ENCODE results near the gene WDPCP. TPM values are rescaled to one million over a fixed set of nuclear protein-coding genes. Genes with fewer than 3 reads are reported as not detected.

The WDPCP gene
- total and polyA plus RNA-seq, 2 of the 13 experiments (the other 11 are each of a cell fraction or from before 2014, with no cell fraction given): 2.9 to 5.2 TPM

DNA sequence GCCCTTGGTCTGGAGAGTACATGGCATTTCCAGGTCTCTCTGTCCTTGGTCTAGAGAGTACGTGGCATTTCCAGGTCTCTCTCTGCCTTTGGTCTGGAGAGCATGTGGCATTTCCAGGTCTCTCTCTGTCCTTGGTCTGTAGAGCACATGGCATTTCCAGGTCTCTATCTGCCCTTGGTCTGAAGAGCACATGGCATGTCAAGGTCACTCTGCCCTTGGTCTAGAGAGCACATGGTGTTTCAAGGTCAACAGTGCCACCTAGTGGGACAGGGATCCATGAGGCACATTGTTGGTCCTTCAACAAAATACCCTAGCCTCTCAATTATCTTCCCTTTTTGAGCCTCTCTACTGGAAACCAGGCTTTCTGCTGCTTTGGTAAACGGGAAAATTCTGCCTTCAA lies 287.4 kb downstream of the WDPCP start (continued):
- TF ChIP-seq, protein P1, sequence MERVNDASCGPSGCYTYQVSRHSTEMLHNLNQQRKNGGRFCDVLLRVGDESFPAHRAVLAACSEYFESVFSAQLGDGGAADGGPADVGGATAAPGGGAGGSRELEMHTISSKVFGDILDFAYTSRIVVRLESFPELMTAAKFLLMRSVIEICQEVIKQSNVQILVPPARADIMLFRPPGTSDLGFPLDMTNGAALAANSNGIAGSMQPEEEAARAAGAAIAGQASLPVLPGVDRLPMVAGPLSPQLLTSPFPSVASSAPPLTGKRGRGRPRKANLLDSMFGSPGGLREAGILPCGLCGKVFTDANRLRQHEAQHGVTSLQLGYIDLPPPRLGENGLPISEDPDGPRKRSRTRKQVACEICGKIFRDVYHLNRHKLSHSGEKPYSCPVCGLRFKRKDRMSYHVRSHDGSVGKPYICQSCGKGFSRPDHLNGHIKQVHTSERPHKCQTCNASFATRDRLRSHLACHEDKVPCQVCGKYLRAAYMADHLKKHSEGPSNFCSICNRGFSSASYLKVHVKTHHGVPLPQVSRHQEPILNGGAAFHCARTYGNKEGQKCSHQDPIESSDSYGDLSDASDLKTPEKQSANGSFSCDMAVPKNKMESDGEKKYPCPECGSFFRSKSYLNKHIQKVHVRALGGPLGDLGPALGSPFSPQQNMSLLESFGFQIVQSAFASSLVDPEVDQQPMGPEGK (CRISPR knock-in tag; IDR thresholded peaks at IDR 0.05): 0 out of 2 replicates have a peak, but pooled peaks have one; percentile 25
- 0 out of 2 replicates have a peak, but pooled peaks have one; percentile 45 for TF ChIP-seq ZNF350 (CRISPR knock-in tag; IDR thresholded peaks at IDR 0.05; ENCODE audit: borderline replicate concordance, low read depth)
- TF ChIP-seq SETDB1 (CRISPR knock-in tag; IDR thresholded peaks at IDR 0.05; ENCODE audit: borderline replicate concordance): peak; percentile 85; the same call in 1 of the 2 replicates
- TF ChIP-seq DPF2 (CRISPR knock-in tag; IDR thresholded peaks at IDR 0.05; ENCODE audit: borderline replicate concordance, low read depth): no peak
- TF ChIP-seq PAX8 (CRISPR knock-in tag; IDR thresholded peaks at IDR 0.05; ENCODE audit: borderline replicate concordance): no peak
- TF ChIP-seq, protein P2, sequence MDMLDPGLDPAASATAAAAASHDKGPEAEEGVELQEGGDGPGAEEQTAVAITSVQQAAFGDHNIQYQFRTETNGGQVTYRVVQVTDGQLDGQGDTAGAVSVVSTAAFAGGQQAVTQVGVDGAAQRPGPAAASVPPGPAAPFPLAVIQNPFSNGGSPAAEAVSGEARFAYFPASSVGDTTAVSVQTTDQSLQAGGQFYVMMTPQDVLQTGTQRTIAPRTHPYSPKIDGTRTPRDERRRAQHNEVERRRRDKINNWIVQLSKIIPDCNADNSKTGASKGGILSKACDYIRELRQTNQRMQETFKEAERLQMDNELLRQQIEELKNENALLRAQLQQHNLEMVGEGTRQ (IDR thresholded peaks at IDR 0.05; ENCODE audit: low read depth, low read length): 0 out of 2 replicates have a peak, but pooled peaks have one; percentile 14
- TF ChIP-seq, protein P2 (CRISPR knock-in tag; IDR thresholded peaks at IDR 0.05; ENCODE audit: borderline replicate concordance): no peak
- TF ChIP-seq, protein P3, sequence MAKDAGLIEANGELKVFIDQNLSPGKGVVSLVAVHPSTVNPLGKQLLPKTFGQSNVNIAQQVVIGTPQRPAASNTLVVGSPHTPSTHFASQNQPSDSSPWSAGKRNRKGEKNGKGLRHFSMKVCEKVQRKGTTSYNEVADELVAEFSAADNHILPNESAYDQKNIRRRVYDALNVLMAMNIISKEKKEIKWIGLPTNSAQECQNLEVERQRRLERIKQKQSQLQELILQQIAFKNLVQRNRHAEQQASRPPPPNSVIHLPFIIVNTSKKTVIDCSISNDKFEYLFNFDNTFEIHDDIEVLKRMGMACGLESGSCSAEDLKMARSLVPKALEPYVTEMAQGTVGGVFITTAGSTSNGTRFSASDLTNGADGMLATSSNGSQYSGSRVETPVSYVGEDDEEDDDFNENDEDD (CRISPR knock-in tag; IDR thresholded peaks at IDR 0.05; ENCODE audit: borderline replicate concordance): peak; percentile 56; the same call in 1 of the 2 replicates
- TF ChIP-seq ZNF282 (IDR thresholded peaks at IDR 0.05; ENCODE audit: partially characterized antibody): no peak
- peak; percentile 51; the same call in 1 of the 2 replicates for TF ChIP-seq HNF4G (IDR thresholded peaks at IDR 0.05; ENCODE audit: borderline replicate concordance, low read depth, low read length)
- no peak for TF ChIP-seq HNF4G (CRISPR knock-in tag; IDR thresholded peaks at IDR 0.05; ENCODE audit: borderline replicate concordance, low read depth)
- TF ChIP-seq FOXO1 (CRISPR knock-in tag; IDR thresholded peaks at IDR 0.05): peak; percentile 47; the same call in 1 of the 2 replicates
- TF ChIP-seq TSC22D2 (CRISPR knock-in tag; IDR thresholded peaks at IDR 0.05; ENCODE audit: borderline replicate concordance): no peak
- no peak for TF ChIP-seq CBX2 (IDR thresholded peaks at IDR 0.05; ENCODE audit: low read depth, low read length)
- TF ChIP-seq CBX2 (CRISPR knock-in tag; IDR thresholded peaks at IDR 0.05; ENCODE audit: low read depth): no peak
- no peak for TF ChIP-seq ZNF160 (CRISPR knock-in tag; IDR thresholded peaks at IDR 0.05)

Data from HepG2 (cell line).